HepG2 (cell line): Measurements from ENCODE around the gene ANTXR1. TPM values are rescaled to one million over a fixed set of nuclear protein-coding genes. Genes with fewer than 3 reads are reported as not detected.
A peak's percentile ranks its signal among the peaks of the same experiment; 100 is the strongest.

Experiments
- ATAC-seq: fragments of 200-7000 bp; cut with Tn5 transposase; 3 replicates; pipeline ENCODE4 v1.9.1; 2020; ENCODE audit warnings: mild to moderate bottlenecking, moderate library complexity
- BruUV-seq: library from RNA; stranded (reverse); fragments of 400-500 nt; replicated peaks from 2 replicates; lab custom pipeline; 2021; lab: Mats Ljungman, UMichigan
- CTCF ChIA-PET: fragments of 300-600 bp; formaldehyde crosslinking; extraction: SDS; loops from one replicate; lab custom pipeline; 2021; ENCODE audit warnings: low total read pairs, inconsistent platforms, low intra/inter-chr PET ratio; lab: Yijun Ruan, JAX
- POLR2A ChIA-PET: fragments of 350-600 bp; sonication (Branson Sonifier 250); formaldehyde crosslinking; loops from one replicate; lab custom pipeline; 2020; ENCODE audit warnings: antibody characterized with exemption, inconsistent platforms; lab: Yijun Ruan, JAX
- DNase-seq: peaks from one replicate; pipeline ENCODE4 v3.0.0-alpha.2; 2015; ENCODE audit warnings: low spot score
- FAIRE-seq: peaks from 3 replicates; lab custom pipeline; 2011; peaks lifted over from hg19 to GRCh38; lab: Jason Lieb, UNC
- H2AFZ ChIP-seq: one replicate; pipeline ENCODE4 v1.6.1; 2011; ENCODE audit warnings: low read length, inconsistent platforms
- H3K27ac ChIP-seq: fragments of 300-600 bp; 3 replicates; pipeline ENCODE4 v1.8.0; 2011; ENCODE audit warnings: mixed run types, mild to moderate bottlenecking, mixed read lengths, low read length, inconsistent platforms; ENCODE audit not compliant: insufficient read depth; ENCODE audit errors: extremely low read length
- H3K27me3 ChIP-seq, 2 experiments: fragments of 200-600 bp in 1 of 2; 2 replicates in 1 of 2; 3 replicates in 1 of 2; pipeline versions ENCODE4 v1.6.0 to v1.8.0; 2011; ENCODE audit warnings: low read length in 2 of 2, mild to moderate bottlenecking in 2 of 2, moderate library complexity in 2 of 2, inconsistent platforms in 1 of 2; ENCODE audit not compliant: insufficient read depth in 2 of 2, control insufficient read depth in 1 of 2
- H3K36me3 ChIP-seq, 2 experiments: fragments of 200-600 bp in 1 of 2; replicated peaks in 1 of 2; 2 replicates in 1 of 2; 3 replicates in 1 of 2; pipeline versions ENCODE4 v1.5.1 to v1.8.0; 2011; ENCODE audit warnings: low read length in 2 of 2, inconsistent platforms in 1 of 2; ENCODE audit not compliant: insufficient read depth in 2 of 2, control insufficient read depth in 1 of 2
- H3K4me1 ChIP-seq: 2 replicates; pipeline ENCODE4 v1.5.1; 2012; ENCODE audit warnings: low read length, inconsistent platforms; ENCODE audit not compliant: insufficient read depth
- H3K4me2 ChIP-seq: 2 replicates; pipeline ENCODE4 v1.6.0; 2011; ENCODE audit warnings: low read depth, low read length, inconsistent platforms
- H3K4me3 ChIP-seq, 3 experiments: fragments of 200-600 bp in 1 of 3; sonication (generic), shearing (Covaris generic) in 1 of 3; replicated peaks in 1 of 3; 2 replicates each; pipeline ENCODE4 v1.5.1; 2011 to 2016; ENCODE audit warnings: low read length in 3 of 3, inconsistent platforms in 2 of 3, low read depth in 2 of 3, mild to moderate bottlenecking in 2 of 3, control low read depth in 1 of 3, mixed read lengths in 1 of 3; ENCODE audit not compliant: insufficient read depth in 1 of 3
- H3K79me2 ChIP-seq: one replicate; pipeline ENCODE4 v1.6.1; 2011; ENCODE audit warnings: low read length, inconsistent platforms; ENCODE audit not compliant: insufficient read depth
- H3K9ac ChIP-seq: 2 replicates; pipeline ENCODE4 v1.6.0; 2011; ENCODE audit warnings: mild to moderate bottlenecking, low read depth, low read length, inconsistent platforms; ENCODE audit not compliant: insufficient read depth
- H3K9me3 ChIP-seq: 2 replicates; pipeline ENCODE4 v1.5.1; 2012; ENCODE audit warnings: mild to moderate bottlenecking, low read length
- H4K20me1 ChIP-seq: 2 replicates; pipeline ENCODE4 v1.6.0; 2011; ENCODE audit warnings: inconsistent platforms, mild to moderate bottlenecking, low read length, moderate library complexity; ENCODE audit not compliant: insufficient read depth
- ATF6 ChIP-seq: sonication (generic); formaldehyde crosslinking; conservative IDR thresholded peaks from 2 replicates; pipeline ENCODE4 v1.4.0; 2020; ENCODE audit warnings: missing genetic modification reagents
- LCORL ChIP-seq, 2 experiments: fragments of 450-650 bp in 1 of 2; sonication (generic) in 1 of 2; formaldehyde crosslinking in 1 of 2; IDR thresholded peaks; 2 replicates each; pipeline versions ENCODE4 v1.5.0 to v1.6.1; 2017 to 2020; ENCODE audit warnings: antibody characterized with exemption in 1 of 2, missing genetic modification reagents in 1 of 2
- ZFY ChIP-seq: sonication (generic); formaldehyde crosslinking; IDR thresholded peaks from 2 replicates; pipeline ENCODE4 v1.4.0; 2020; ENCODE audit warnings: missing genetic modification reagents
- ZNF362 ChIP-seq: sonication (generic); formaldehyde crosslinking; IDR thresholded peaks from 2 replicates; pipeline ENCODE4 v1.4.0; 2020; ENCODE audit warnings: missing genetic modification reagents, mild to moderate bottlenecking, borderline replicate concordance
- WGBS: methylation state at CpG from one replicate; pipeline ENCODE4 v1.1.6; 2017; ENCODE audit warnings: low lambda C conversion rate; 5-methylcytosine and 5-hydroxymethylcytosine counted together
- in situ Hi-C: cut with HindIII; loops from 2 replicates; pipeline ENCODE4 v1.10.0; 2017; ENCODE audit warnings: low pct_unique_long_range_greater_than_20kb; ENCODE audit not compliant: extremely low pct_ligation_motif_present
- intact Hi-C: fragments of 100-400 bp; cut with micrococcal nuclease; formaldehyde crosslinking; loops from one replicate; pipeline ENCODE4 v1.10.0; 2022; ENCODE audit not compliant: unreplicated experiment
- polyA plus RNA-seq, 8 experiments: library from polyadenylated mRNA; depleted of rRNA in 3 of 8; stranded (reverse) in 7 of 8; unstranded in 1 of 8; fragments of >200 nt; fragmentation: Illumina TruSeq in 4 of 8; extraction: Trizol in 4 of 8; gene quantifications; 2 replicates each; pipeline versions ENCODE4 v1.2.1 to v1.2.3, GENCODE V29; 2011 to 2016; ENCODE audit warnings: low read depth in 4 of 8, missing spikeins in 1 of 8, mixed read lengths in 1 of 8; ENCODE audit not compliant: insufficient read depth in 1 of 8
- total RNA-seq, 5 experiments: library from RNA; depleted of rRNA; stranded (reverse); fragments of >200 nt; fragmentation: Illumina TruSeq; extraction: Trizol; gene quantifications; 2 replicates each; pipeline ENCODE4 v1.2.3, GENCODE V29; 2016; ENCODE audit warnings: low read depth in 1 of 5

ANTXR1 gene
- total and polyA plus RNA-seq, 2 of the 13 experiments (the other 11 are each of a cell fraction or from before 2014, with no cell fraction given), result 4.5 to 12.7 TPM

- no peak for TF ChIP-seq ZFY (CRISPR knock-in tag)
- TF ChIP-seq ATF6 (CRISPR knock-in tag), result no peak
Measured at GRCh38 chr2:69203166-69203985, 190.4 kb downstream of the ANTXR1 start (continued).

- H3K4me3 ChIP-seq, result no peak overlapping the region
- FAIRE-seq, result no peak
- in situ Hi-C loops (no loop called here), intact Hi-C loops (no loop called here)
- no peaks in the 10 kb centered on the region for H3K79me2 ChIP-seq
- H2AFZ ChIP-seq, result no peak overlapping the region
- peaks cover 8% of the 10 kb centered on the region for H3K9me3 ChIP-seq
- 97% methylated on average over 3 of the region's 3 CpGs for WGBS
- TF ChIP-seq ZNF362 (CRISPR knock-in tag) (no peak), LCORL (IDR thresholded peaks at IDR 0.05) (0 out of 2 replicates have a peak, but pooled peaks have one; percentile 8), LCORL (CRISPR knock-in tag; IDR thresholded peaks at IDR 0.05) (no peak)
- CTCF ChIA-PET, result no interaction called here
- no peak overlapping the region for H3K4me2 ChIP-seq
- H3K27ac ChIP-seq, result no peak overlapping the region
- H3K36me3 ChIP-seq, result peaks cover 0 to 3% of the 10 kb centered on the region in 2 experiments; a peak in 1 of 5 replicates
- H3K9ac ChIP-seq, result no peak overlapping the region
- H4K20me1 ChIP-seq, result no peaks in the 10 kb centered on the region
- ATAC-seq, result no peak
- no peaks in the 10 kb centered on the region for H3K27me3 ChIP-seq
- no peak for DNase-seq
- BruUV-seq, result no TSS peak
- H3K4me1 ChIP-seq, result peaks cover 68% of the 10 kb centered on the region
- POLR2A ChIA-PET, result interaction anchor here (3.0 kb wide), 1 partner anchor 11 kb away, joined by 12 read pairs; no protein-coding TSS in a partner anchor
Measured at GRCh38 chr2:69204654-69205053, 191.7 kb downstream of the ANTXR1 start.
